SK-N-SH (cell line): ENCODE data around the gene NUDCD3. TPM values are rescaled to one million over a fixed set of nuclear protein-coding genes. Genes with fewer than 3 reads are reported as not detected.

Experiments
- CTCF ChIA-PET: fragments of 300-600, 350-600 bp; formaldehyde crosslinking; extraction: SDS; loops from one replicate; lab custom pipeline; 2021; lab: Yijun Ruan, JAX
- POLR2A ChIA-PET: fragments of 350-600 bp; sonication (Branson Sonifier 250); formaldehyde crosslinking; extraction: SDS; loops from one replicate; lab custom pipeline; 2020; ENCODE audit warnings: antibody characterized with exemption, inconsistent platforms; lab: Yijun Ruan, JAX
- DNase-seq: peaks from one replicate; pipeline ENCODE4 v3.0.0; 2012
- H2AFZ ChIP-seq: fragments of 200-600 bp; sonication (generic); 2 replicates; pipeline ENCODE4 v1.8.1; 2016; ENCODE audit warnings: antibody characterized with exemption, mild to moderate bottlenecking, low read depth
- H3F3A ChIP-seq: fragments of 200-600 bp; sonication (generic); replicated peaks from 2 replicates; pipeline ENCODE3; 2016; ENCODE audit warnings: antibody characterized with exemption, mild to moderate bottlenecking; ENCODE audit not compliant: insufficient read depth
- H3K27ac ChIP-seq, 2 experiments: fragments of 200-500 bp in 1 of 2; fragments of 200-600 bp in 1 of 2; sonication (Bioruptor generic) in 1 of 2; sonication (generic), shearing (Covaris generic) in 1 of 2; 2 replicates each; pipeline versions ENCODE4 v1.5.1 to v1.6.1; 2014 to 2016; ENCODE audit warnings: low read depth in 2 of 2, inconsistent platforms in 1 of 2, low read length in 1 of 2, mild to moderate bottlenecking in 1 of 2, mixed read lengths in 1 of 2
- H3K27me3 ChIP-seq: fragments of 200-600 bp; sonication (generic), shearing (Covaris generic); 2 replicates; pipeline ENCODE4 v1.6.1; 2016; ENCODE audit warnings: mixed run types; ENCODE audit not compliant: insufficient read depth
- H3K36me3 ChIP-seq, 2 experiments: fragments of 200-500 bp in 1 of 2; fragments of 200-600 bp in 1 of 2; sonication (Bioruptor generic) in 1 of 2; sonication (generic) in 1 of 2; replicated peaks in 1 of 2; 2 replicates each; pipeline versions ENCODE3 to v1.5.1; 2014 to 2016; ENCODE audit warnings: low read length in 1 of 2, mild to moderate bottlenecking in 1 of 2; ENCODE audit not compliant: insufficient read depth in 2 of 2, control insufficient read depth in 1 of 2
- H3K4me1 ChIP-seq, 2 experiments: fragments of 200-500 bp in 1 of 2; fragments of 200-600 bp in 1 of 2; sonication (Bioruptor generic) in 1 of 2; sonication (generic), shearing (Covaris generic) in 1 of 2; 2 replicates each; pipeline versions ENCODE4 v1.5.1 to v1.6.1; 2014 to 2016; ENCODE audit warnings: low read depth in 1 of 2, low read length in 1 of 2, mixed run types in 1 of 2; ENCODE audit not compliant: insufficient read depth in 2 of 2, control insufficient read depth in 1 of 2
- H3K4me2 ChIP-seq: fragments of 200-600 bp; sonication (generic), shearing (Covaris generic); 2 replicates; pipeline ENCODE4 v1.6.1; 2017; ENCODE audit warnings: mixed run types
- H3K4me3 ChIP-seq, 2 experiments: fragments of 200-500 bp in 1 of 2; fragments of 200-600 bp in 1 of 2; sonication (Bioruptor generic) in 1 of 2; sonication (generic), shearing (Covaris generic) in 1 of 2; 2 replicates each; pipeline versions ENCODE4 v1.5.1 to v1.8.1; 2014 to 2016; ENCODE audit warnings: low read depth in 2 of 2, inconsistent platforms in 1 of 2, low read length in 1 of 2, mild to moderate bottlenecking in 1 of 2, mixed read lengths in 1 of 2, moderate library complexity in 1 of 2
- H3K79me2 ChIP-seq: fragments of 200-600 bp; sonication (generic); 2 replicates; pipeline ENCODE4 v1.8.1; 2017; ENCODE audit warnings: mild to moderate bottlenecking; ENCODE audit not compliant: insufficient read depth
- H3K9ac ChIP-seq: fragments of 200-600 bp; sonication (generic); 2 replicates; pipeline ENCODE4 v1.6.1; 2017; ENCODE audit warnings: mixed run types
- H3K9me2 ChIP-seq: fragments of 200-600 bp; sonication (generic); 2 replicates; pipeline ENCODE4 v1.6.1; 2017; ENCODE audit warnings: mixed run types
- H3K9me3 ChIP-seq: fragments of 200-600 bp; sonication (generic); 2 replicates; pipeline ENCODE4 v1.6.1; 2017; ENCODE audit warnings: mixed run types, mild to moderate bottlenecking, moderate library complexity
- H4K20me1 ChIP-seq: fragments of 200-600 bp; sonication (generic); 2 replicates; pipeline ENCODE4 v1.6.1; 2017; ENCODE audit warnings: mild to moderate bottlenecking, mixed run types; ENCODE audit not compliant: insufficient read depth
- CHD2 ChIP-seq: fragments of 150-350 bp; IDR thresholded peaks from 2 replicates; pipeline ENCODE4 v1.6.1; 2018; ENCODE audit warnings: low read length; ENCODE audit not compliant: partially characterized antibody
- ELF1 ChIP-seq: IDR thresholded peaks from 2 replicates; pipeline ENCODE4 v1.4.0; 2012
- EZH2phosphoT487 ChIP-seq: fragments of 200-600 bp; sonication (generic); IDR thresholded peaks from 2 replicates; pipeline ENCODE4 v1.6.1; 2017; ENCODE audit warnings: low read depth, mixed run types, mild to moderate bottlenecking, antibody characterized with exemption, moderate library complexity, borderline replicate concordance
- FOXJ3 ChIP-seq: sonication (generic); formaldehyde crosslinking; IDR thresholded peaks from 2 replicates; pipeline ENCODE4 v1.5.1; 2020; ENCODE audit warnings: mild to moderate bottlenecking, missing genetic modification reagents
- GATA2 ChIP-seq: sonication (generic); formaldehyde crosslinking; IDR thresholded peaks from 2 replicates; pipeline ENCODE4 v1.5.0; 2020; ENCODE audit warnings: mild to moderate bottlenecking, missing genetic modification reagents
- IRF3 ChIP-seq: fragments of 150-350 bp; IDR thresholded peaks from 2 replicates; pipeline ENCODE4 v1.6.1; 2016; ENCODE audit warnings: mild to moderate bottlenecking, low read depth, low read length
- NRF1 ChIP-seq: IDR thresholded peaks from 2 replicates; pipeline ENCODE4 v1.6.1; 2012; ENCODE audit warnings: low read depth, mild to moderate bottlenecking, low read length
- PBX3 ChIP-seq: IDR thresholded peaks from 2 replicates; pipeline ENCODE4; 2012
- REST ChIP-seq: IDR thresholded peaks from 2 replicates; pipeline ENCODE4 v1.6.1; 2012; ENCODE audit warnings: mild to moderate bottlenecking, low read depth, low read length, moderate library complexity
- RFX5 ChIP-seq: IDR thresholded peaks from 2 replicates; pipeline ENCODE4 v1.6.1; 2012; ENCODE audit warnings: mild to moderate bottlenecking, improper control_type of control experiment, low read length
- SIN3A ChIP-seq: IDR thresholded peaks from 2 replicates; pipeline ENCODE4 v1.6.1; 2012; ENCODE audit warnings: low read depth, mild to moderate bottlenecking, low read length, moderate library complexity, borderline replicate concordance
- SMC3 ChIP-seq: IDR thresholded peaks from 2 replicates; pipeline ENCODE4 v1.6.1; 2012; ENCODE audit warnings: low read depth, low read length, improper control_type of control experiment
- TAF1 ChIP-seq: IDR thresholded peaks from 2 replicates; pipeline ENCODE4 v1.6.1; 2012; ENCODE audit warnings: low read depth, mild to moderate bottlenecking, low read length, moderate library complexity, borderline replicate concordance
- TCF12 ChIP-seq: IDR thresholded peaks from 2 replicates; pipeline ENCODE4 v1.4.0; 2012
- USF2 ChIP-seq: fragments of 150-350 bp; IDR thresholded peaks from 2 replicates; pipeline ENCODE4 v1.6.1; 2017; ENCODE audit warnings: antibody characterized with exemption, low read length, low read depth, borderline replicate concordance
- WGBS: methylation state at CpG from one replicate; pipeline ENCODE4 v1.1.6; 2017; ENCODE audit warnings: low lambda C conversion rate; 5-methylcytosine and 5-hydroxymethylcytosine counted together
- polyA plus RNA-seq, 3 experiments: library from polyadenylated mRNA; depleted of rRNA; stranded (reverse); fragments of >200 nt; gene quantifications; 2 replicates each; pipeline ENCODE4 v1.2.3, GENCODE V29; 2012

Gene NUDCD3
- polyA plus RNA-seq, 1 of the 3 experiments (the other 2 are of a cell fraction): 66.0 TPM

- no peak overlapping the region for H3K9ac ChIP-seq
- no peaks in the 10 kb centered on the region for H3K27me3 ChIP-seq
- peaks cover 29% of the 10 kb centered on the region for H3F3A ChIP-seq
- DNase-seq: no peak
- ChIA-PET POLR2A (interaction anchor here (0.9 kb wide), 1 partner anchor 21 kb away, joined by 4 read pairs; the partner anchor contains the start of gene NUDCD3), CTCF (interaction anchor here (0.7 to 2.5 kb wide), 5 partner anchors 14 to 228 kb away, joined by 3 to 17 read pairs (median 7); partner anchors contain the start of gene NUDCD3)
- no peaks in the 10 kb centered on the region for H3K9me2 ChIP-seq
- H3K4me3 ChIP-seq: no peak overlapping the region
- H3K36me3 ChIP-seq: peaks cover 56 to 93% of the 10 kb centered on the region in 2 experiments
- H3K9me3 ChIP-seq: no peaks in the 10 kb centered on the region
- peaks cover 100% of the 10 kb centered on the region for H3K79me2 ChIP-seq
- H3K4me2 ChIP-seq: no peak overlapping the region
- H3K4me1 ChIP-seq: peaks cover 24 to 42% of the 10 kb centered on the region in 2 experiments
- H4K20me1 ChIP-seq: peaks cover 47% of the 10 kb centered on the region
- H2AFZ ChIP-seq: no peak overlapping the region
- WGBS: 71% methylated on average over 4 of the region's 4 CpGs
- no peak for TF ChIP-seq EZH2phosphoT487
- TF ChIP-seq GATA2 (CRISPR knock-in tag): no peak
- TF ChIP-seq NRF1: no peak
- TF ChIP-seq ELF1: no peak
- no peak for TF ChIP-seq FOXJ3 (CRISPR knock-in tag)
- no peak for TF ChIP-seq TCF12
- TF ChIP-seq PBX3: no peak
- no peak for TF ChIP-seq CHD2
- TF ChIP-seq SMC3: no peak
- TF ChIP-seq IRF3: no peak
- no peak for TF ChIP-seq RFX5
- TF ChIP-seq SIN3A: no peak
- no peak for TF ChIP-seq USF2
- TF ChIP-seq REST: no peak
- TF ChIP-seq TAF1: no peak
- peak overlapping the region; percentile 14 to 36; a peak in 2 of 4 replicates for H3K27ac ChIP-seq
Measured at GRCh38 chr7:44469461-44470134, 20.9 kb downstream of the NUDCD3 start.
